Left lung (tissue), 10 donors: ENCODE results near the gene PLOD1. TPM values are rescaled to one million over a fixed set of nuclear protein-coding genes. Genes with fewer than 3 reads are reported as not detected.
"Not testable (repeated sequence)": the region's sequence is repeated elsewhere in the genome, so short reads cannot be mapped to it uniquely, and the experiment has no call there.

Source experiments
- ATAC-seq: fragments of 200-7000 bp; cut with Tn5 transposase; one replicate; pipeline ENCODE4 v1.9.1; 2020; ENCODE audit warnings: moderate library complexity
- DNase-seq, 4 donors: peaks; one replicate each; pipeline ENCODE4 v3.0.0-alpha.2; 2013 to 2020
- H3K27ac ChIP-seq, 2 donors: fragments of 200-600 bp; sonication (generic) in 1 of 2; one replicate each; pipeline versions ENCODE4 v1.5.0 to v1.8.0; 2020 to 2021
- H3K27me3 ChIP-seq, 2 donors: fragments of 200-600 bp; sonication (generic) in 1 of 2; one replicate each; pipeline versions ENCODE4 v1.5.0 to v1.8.0; 2020 to 2021
- H3K36me3 ChIP-seq, 2 donors: fragments of 200-600 bp; sonication (generic) in 1 of 2; one replicate each; pipeline versions ENCODE4 v1.5.0 to v1.8.0; 2020 to 2021
- H3K4me1 ChIP-seq, 2 donors: fragments of 200-600 bp; one replicate each; pipeline ENCODE4 v1.8.0; 2021
- H3K4me3 ChIP-seq, 2 donors: fragments of 200-600 bp; sonication (generic) in 1 of 2; one replicate each; pipeline versions ENCODE4 v1.5.0 to v1.8.0; 2020 to 2021; ENCODE audit warnings: mild to moderate bottlenecking in 1 of 2
- H3K9me3 ChIP-seq, 2 donors: fragments of 200-600 bp; sonication (generic) in 1 of 2; one replicate each; pipeline versions ENCODE4 v1.5.0 to v1.8.0; 2020 to 2021
- intact Hi-C, 2 donors: fragments of 100-400 bp; cut with DNase I; formaldehyde crosslinking; loops; one replicate each; pipeline versions ENCODE4 v1.11.2 to v1.14.2; 2022
- polyA plus RNA-seq, 6 donors: library from polyadenylated mRNA; unstranded; fragments of 120-200 nt; gene quantifications; one replicate each; pipeline ENCODE4 v1.2.1, GENCODE V29; 2013; ENCODE audit not compliant: insufficient read length in 6 of 6
- total RNA-seq, 2 donors: library from RNA; stranded (reverse); fragmentation: NEBNext Ultra II Directional; extraction: Animal tissue kit (Norgen Biotek cat#: 25700); gene quantifications; one replicate each; pipeline ENCODE4 v1.2.1, GENCODE V29; 2021
- TF ChIP-seq, protein P1 (sequence below), 2 donors: fragments of 200-600 bp; sonication (generic) in 1 of 2; IDR thresholded peaks; one replicate each; pipeline versions ENCODE4 v1.5.0 to v1.8.0; 2021; ENCODE audit warnings: antibody characterized with exemption in 2 of 2
- donor health status: DM: no; HTN: yes; CAD: no.
- donor health status: DM: no; HTN: no; CAD: no.

PLOD1 gene
- total and polyA plus RNA-seq, 8 donors: 114 to 159 (median 131) TPM

DNA sequence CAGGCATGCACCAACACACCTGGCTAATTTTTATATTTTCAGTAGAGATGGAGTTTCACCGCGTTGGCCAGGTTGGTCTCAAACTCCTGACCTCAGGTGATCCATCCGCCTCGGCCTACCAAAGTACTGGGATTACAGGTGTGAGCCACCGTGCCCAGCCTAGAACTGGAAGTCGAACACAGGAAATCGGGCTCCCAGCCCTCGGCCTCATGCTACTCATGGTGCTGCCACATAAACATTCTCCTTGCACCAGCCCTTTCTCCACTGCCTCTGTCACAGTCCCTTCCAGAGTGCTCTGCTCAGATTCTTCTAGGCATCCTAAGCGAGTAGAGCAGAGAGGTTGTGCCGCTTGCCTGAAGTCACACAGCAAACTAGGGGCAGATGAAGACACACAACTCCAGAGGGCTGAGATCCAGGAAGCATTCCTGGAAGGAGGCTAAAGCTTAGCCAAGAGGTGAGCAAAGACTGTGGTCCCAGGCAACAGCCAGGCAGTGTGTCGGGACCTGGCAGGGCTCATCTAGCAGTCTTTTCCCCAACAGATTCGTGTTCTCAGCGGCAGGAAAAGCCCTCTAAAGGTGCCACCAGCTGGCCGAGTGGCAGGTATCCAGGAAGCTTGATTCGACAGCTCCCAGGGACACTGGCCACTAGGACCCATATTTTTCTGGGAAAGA lies 46.2 kb upstream of the PLOD1 start:
- TF ChIP-seq, protein P1, sequence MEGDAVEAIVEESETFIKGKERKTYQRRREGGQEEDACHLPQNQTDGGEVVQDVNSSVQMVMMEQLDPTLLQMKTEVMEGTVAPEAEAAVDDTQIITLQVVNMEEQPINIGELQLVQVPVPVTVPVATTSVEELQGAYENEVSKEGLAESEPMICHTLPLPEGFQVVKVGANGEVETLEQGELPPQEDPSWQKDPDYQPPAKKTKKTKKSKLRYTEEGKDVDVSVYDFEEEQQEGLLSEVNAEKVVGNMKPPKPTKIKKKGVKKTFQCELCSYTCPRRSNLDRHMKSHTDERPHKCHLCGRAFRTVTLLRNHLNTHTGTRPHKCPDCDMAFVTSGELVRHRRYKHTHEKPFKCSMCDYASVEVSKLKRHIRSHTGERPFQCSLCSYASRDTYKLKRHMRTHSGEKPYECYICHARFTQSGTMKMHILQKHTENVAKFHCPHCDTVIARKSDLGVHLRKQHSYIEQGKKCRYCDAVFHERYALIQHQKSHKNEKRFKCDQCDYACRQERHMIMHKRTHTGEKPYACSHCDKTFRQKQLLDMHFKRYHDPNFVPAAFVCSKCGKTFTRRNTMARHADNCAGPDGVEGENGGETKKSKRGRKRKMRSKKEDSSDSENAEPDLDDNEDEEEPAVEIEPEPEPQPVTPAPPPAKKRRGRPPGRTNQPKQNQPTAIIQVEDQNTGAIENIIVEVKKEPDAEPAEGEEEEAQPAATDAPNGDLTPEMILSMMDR (IDR thresholded peaks at IDR 0.05): no peak
- DNase-seq (no peak), ATAC-seq (no peak)
- Histone ChIP-seq H3K4me3 (no peak overlapping the region), H3K9me3 (no peaks in the 10 kb centered on the region), H3K4me1 (peaks cover 0 to 3% of the 10 kb centered on the region in 2 donors), H3K27ac (no peak overlapping the region), H3K36me3 (no peaks in the 10 kb centered on the region), H3K27me3 (no peaks in the 10 kb centered on the region)
- intact Hi-C loops: no loop called here

DNA sequence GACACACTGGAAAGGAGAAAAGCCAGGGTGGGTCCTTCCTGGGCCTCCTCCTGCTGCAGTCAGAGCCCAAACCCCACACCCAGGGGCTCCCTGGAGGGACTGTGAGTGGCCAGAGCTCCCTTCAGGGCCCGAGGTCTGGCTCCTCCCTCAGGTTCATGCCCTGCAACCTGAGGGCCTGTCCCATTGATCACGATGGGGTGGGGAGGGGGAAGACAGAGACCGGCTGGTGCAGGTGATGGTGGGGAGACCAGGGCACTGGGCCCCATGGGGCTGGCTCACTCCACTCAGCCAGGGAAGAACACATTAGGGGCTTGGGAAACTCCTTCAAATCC lies 45.7 kb upstream of the PLOD1 start:
- DNase-seq (no peak), ATAC-seq (no peak)
- TF ChIP-seq, protein P1 (IDR thresholded peaks at IDR 0.05): no peak
- H3K4me3 ChIP-seq: no peak overlapping the region
- H3K27ac ChIP-seq: no peak overlapping the region
- intact Hi-C loops: no loop called here
- peaks cover 0 to 8% of the 10 kb centered on the region in 2 donors for H3K4me1 ChIP-seq
- no peaks in the 10 kb centered on the region for H3K9me3 ChIP-seq
- no peaks in the 10 kb centered on the region for H3K36me3 ChIP-seq
- H3K27me3 ChIP-seq: no peaks in the 10 kb centered on the region

DNA sequence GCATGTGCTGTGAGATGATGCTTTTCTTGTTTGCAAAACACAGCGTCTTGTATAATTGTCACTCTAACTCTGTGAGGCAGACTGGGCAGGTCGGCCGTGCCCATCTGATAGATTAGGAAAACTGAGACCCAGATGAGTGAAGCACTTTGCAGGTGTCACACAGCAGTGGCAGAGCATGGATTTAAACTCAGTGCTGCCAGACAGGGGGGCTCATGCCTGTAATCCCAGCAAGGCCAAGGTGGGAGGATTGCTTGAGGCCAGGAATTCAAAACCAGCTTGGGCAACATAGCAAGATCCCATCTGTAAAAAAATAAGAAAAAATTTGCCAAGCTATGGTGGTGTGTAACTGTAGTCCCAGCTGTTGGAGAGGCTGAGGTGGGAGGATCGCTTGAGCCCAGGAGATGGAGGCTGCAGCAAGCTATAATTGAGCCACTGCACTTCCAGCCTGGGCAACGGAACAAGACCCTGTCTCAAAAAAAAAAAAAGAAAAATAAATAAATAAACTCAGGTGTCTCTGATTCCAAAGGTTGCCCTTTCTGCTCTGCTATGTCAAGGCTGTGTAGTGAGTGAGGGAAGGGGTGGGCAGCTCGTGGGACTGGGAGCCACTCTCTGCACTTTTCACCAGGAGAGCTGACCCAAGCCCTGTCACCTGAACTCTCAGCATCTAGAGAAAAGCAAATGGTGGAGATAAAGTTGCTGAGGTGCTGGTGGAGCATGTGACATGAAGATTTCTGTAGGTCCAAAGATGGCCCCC lies 42.9 kb upstream of the PLOD1 start:
- H3K4me3 ChIP-seq: no peak overlapping the region
- H3K27me3 ChIP-seq: peaks cover 0 to 20% of the 10 kb centered on the region in 2 donors
- no peak overlapping the region for H3K27ac ChIP-seq
- intact Hi-C loops: loop anchor here (5.0 to 10.0 kb wide), 2 partner anchors 47 to 54 kb away; partner anchors contain the start of gene NPPA (in 1 of the 2)
- ATAC-seq (no peak), DNase-seq (no peak)
- peaks cover 0 to 8% of the 10 kb centered on the region in 2 donors for H3K4me1 ChIP-seq
- TF ChIP-seq, protein P1 (IDR thresholded peaks at IDR 0.05): no peak
- no peaks in the 10 kb centered on the region for H3K9me3 ChIP-seq
- no peaks in the 10 kb centered on the region for H3K36me3 ChIP-seq

DNA sequence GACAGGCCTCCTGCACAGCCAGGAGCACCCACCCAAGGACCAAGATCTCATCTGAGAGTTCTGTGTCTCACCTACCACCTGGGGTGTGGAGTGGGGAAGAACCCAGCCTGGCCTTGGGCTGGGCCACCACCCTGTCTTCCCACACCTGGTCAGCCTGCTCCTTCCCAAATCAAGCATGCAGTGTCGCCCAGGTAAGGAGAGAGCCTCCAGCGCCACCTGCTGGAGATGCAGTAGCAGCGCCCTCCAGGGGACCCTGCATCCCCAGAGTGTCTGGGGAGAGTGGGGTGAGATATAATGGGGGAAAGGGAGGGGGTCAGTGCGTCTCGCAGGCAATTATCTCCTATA lies 40.6 kb upstream of the PLOD1 start:
- peaks cover 17 to 43% of the 10 kb centered on the region in 2 donors for H3K27me3 ChIP-seq
- no peak overlapping the region for H3K27ac ChIP-seq
- peaks cover 0 to 8% of the 10 kb centered on the region in 2 donors for H3K4me1 ChIP-seq
- DNase-seq (peak in 3 of 4 donors; percentile 52 to 93 (median 77)), ATAC-seq (peak; percentile 97)
- TF ChIP-seq, protein P1 (IDR thresholded peaks at IDR 0.05): peak; percentile 85 to 90
- no peaks in the 10 kb centered on the region for H3K36me3 ChIP-seq
- no peaks in the 10 kb centered on the region for H3K9me3 ChIP-seq
- H3K4me3 ChIP-seq: no peak overlapping the region
- intact Hi-C loops: loop anchor here (5.0 to 10.0 kb wide), 2 partner anchors 49 to 57 kb away; partner anchors contain the start of gene NPPA (in 1 of the 2)

DNA sequence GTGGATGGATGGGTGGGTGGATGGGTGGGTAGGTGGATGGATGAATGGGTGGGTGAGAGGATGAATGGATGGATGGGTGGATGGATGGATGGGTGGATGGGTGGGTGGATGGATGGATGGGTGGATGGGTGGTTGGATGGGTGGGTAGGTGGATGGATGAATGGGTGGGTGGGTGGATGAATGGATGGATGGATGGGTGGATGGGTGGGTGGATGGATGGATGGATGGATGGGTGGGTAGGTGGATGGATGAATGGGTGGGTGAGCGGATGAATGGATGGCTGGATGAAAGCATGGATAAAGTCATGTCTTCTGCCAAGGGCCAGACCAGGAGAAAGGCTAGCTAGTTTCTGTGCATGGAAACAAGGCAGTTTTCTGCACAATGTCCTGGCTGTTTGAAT lies 40.0 kb upstream of the PLOD1 start:
- intact Hi-C loops: loop anchor here (5.0 to 10.0 kb wide), 2 partner anchors 50 to 57 kb away; partner anchors contain the start of gene NPPA (in 1 of the 2)
- not testable (repeated sequence) for H3K36me3 ChIP-seq, DNase-seq, ATAC-seq, H3K27ac ChIP-seq, H3K9me3 ChIP-seq, H3K4me3 ChIP-seq, H3K4me1 ChIP-seq
- H3K27me3 ChIP-seq: peaks cover 23 to 49% of the 10 kb centered on the region in 2 donors
